IMR-90 (cell line): ENCODE results near the gene PKD1. TPM values are rescaled to one million over a fixed set of nuclear protein-coding genes. Genes with fewer than 3 reads are reported as not detected.

Experiments
- ATAC-seq: fragments of 200-7000 bp; cut with Tn5 transposase; 2 replicates; pipeline ENCODE4 v1.9.1; 2020; ENCODE audit warnings: low read depth, mild to moderate bottlenecking, moderate library complexity
- BruUV-seq: library from RNA; stranded (reverse); fragments of 400-500 nt; replicated peaks from 2 replicates; lab custom pipeline; 2021; lab: Mats Ljungman, UMichigan
- CTCF ChIA-PET: fragments of 300-600 bp; formaldehyde crosslinking; extraction: SDS; loops from one replicate; lab custom pipeline; 2021; ENCODE audit warnings: antibody characterized with exemption; lab: Yijun Ruan, JAX
- POLR2A ChIA-PET: fragments of 300-600 bp; sonication (Branson Sonifier 250); formaldehyde crosslinking; loops from one replicate; lab custom pipeline; 2022; ENCODE audit warnings: antibody characterized with exemption; ENCODE audit not compliant: unreplicated experiment; lab: Charles Lee
- DNase-seq: peaks from one replicate; pipeline ENCODE4 v3.0.0; 2013
- H2AFZ ChIP-seq: replicated peaks from 2 replicates; pipeline ENCODE3; 2013; ENCODE audit warnings: low read length, mild to moderate bottlenecking; ENCODE audit not compliant: poor library complexity
- H2AK5ac ChIP-seq: 2 replicates; pipeline ENCODE4 v1.6.1; 2013; ENCODE audit warnings: low read depth, low read length, inconsistent platforms
- H2AK9ac ChIP-seq: replicated peaks from 2 replicates; pipeline ENCODE3; 2013; ENCODE audit warnings: mild to moderate bottlenecking, low read depth, low read length, moderate library complexity; ENCODE audit not compliant: poor library complexity
- H2BK120ac ChIP-seq: 2 replicates; pipeline ENCODE4 v1.6.1; 2013; ENCODE audit warnings: low read depth, low read length, inconsistent platforms
- H2BK15ac ChIP-seq: 3 replicates; pipeline ENCODE4 v1.6.1; 2013; ENCODE audit warnings: low read depth, low read length, inconsistent platforms
- H2BK20ac ChIP-seq: 2 replicates; pipeline ENCODE4 v1.6.1; 2013; ENCODE audit warnings: low read depth, mild to moderate bottlenecking, inconsistent platforms, low read length, moderate library complexity
- H2BK5ac ChIP-seq: 2 replicates; pipeline ENCODE4 v1.6.1; 2013; ENCODE audit warnings: mild to moderate bottlenecking, low read depth, low read length, inconsistent platforms; ENCODE audit not compliant: poor library complexity, severe bottlenecking
- H3K14ac ChIP-seq: replicated peaks from 2 replicates; pipeline ENCODE4 v1.6.1; 2013; ENCODE audit warnings: low read depth, low read length, inconsistent platforms
- H3K18ac ChIP-seq: 2 replicates; pipeline ENCODE4 v1.6.1; 2013; ENCODE audit warnings: low read depth, low read length, control low read depth
- H3K23ac ChIP-seq: 2 replicates; pipeline ENCODE4 v1.6.1; 2013; ENCODE audit warnings: low read depth, low read length, inconsistent platforms
- H3K27ac ChIP-seq: 2 replicates; pipeline ENCODE4 v1.5.1; 2013; ENCODE audit warnings: mild to moderate bottlenecking, control low read depth, low read length; ENCODE audit not compliant: insufficient read depth
- H3K27me3 ChIP-seq: 2 replicates; pipeline ENCODE4 v1.6.1; 2013; ENCODE audit warnings: low read length; ENCODE audit not compliant: control insufficient read depth, insufficient read depth
- H3K36me3 ChIP-seq: 2 replicates; pipeline ENCODE4 v1.6.1; 2013; ENCODE audit warnings: low read length, mixed read lengths; ENCODE audit not compliant: control insufficient read depth, insufficient read depth
- H3K4ac ChIP-seq: 2 replicates; pipeline ENCODE4 v1.6.1; 2013; ENCODE audit warnings: low read depth, low read length, inconsistent platforms
- H3K4me1 ChIP-seq: 2 replicates; pipeline ENCODE4 v1.6.1; 2013; ENCODE audit warnings: low read length, mixed read lengths; ENCODE audit not compliant: control insufficient read depth, insufficient read depth
- H3K4me2 ChIP-seq: 2 replicates; pipeline ENCODE4 v1.6.1; 2013; ENCODE audit warnings: low read depth, mild to moderate bottlenecking, control low read depth, low read length, moderate library complexity
- H3K4me3 ChIP-seq: 2 replicates; pipeline ENCODE4 v1.5.1; 2013; ENCODE audit warnings: low read depth, mild to moderate bottlenecking, control low read depth, low read length, moderate library complexity; ENCODE audit not compliant: insufficient read depth
- H3K56ac ChIP-seq: 2 replicates; pipeline ENCODE4 v1.6.1; 2013; ENCODE audit warnings: low read length, inconsistent platforms; ENCODE audit not compliant: insufficient read depth; ENCODE audit errors: extremely low read depth
- H3K79me1 ChIP-seq, 2 experiments: 2 replicates each; pipeline ENCODE4 v1.6.1; 2013; ENCODE audit warnings: low read length in 2 of 2, inconsistent platforms in 1 of 2, low read depth in 1 of 2
- H3K9ac ChIP-seq: 2 replicates; pipeline ENCODE4 v1.6.1; 2013; ENCODE audit warnings: low read depth, low read length, control low read depth
- H3K9me1 ChIP-seq: 2 replicates; pipeline ENCODE4 v1.6.1; 2013; ENCODE audit warnings: low read length, inconsistent platforms; ENCODE audit not compliant: insufficient read depth
- H3K9me3 ChIP-seq: 2 replicates; pipeline ENCODE4 v1.6.1; 2013; ENCODE audit warnings: low read length; ENCODE audit not compliant: control insufficient read depth, insufficient read depth
- H4K20me1 ChIP-seq: 2 replicates; pipeline ENCODE4 v1.6.1; 2013; ENCODE audit warnings: low read length, inconsistent platforms; ENCODE audit not compliant: insufficient read depth
- H4K5ac ChIP-seq: 2 replicates; pipeline ENCODE4 v1.6.1; 2013; ENCODE audit warnings: mild to moderate bottlenecking, low read depth, low read length, control low read depth
- H4K8ac ChIP-seq, 2 experiments: 2 replicates each; pipeline ENCODE4 v1.6.1; 2013; ENCODE audit warnings: low read depth in 2 of 2, low read length in 2 of 2, control low read depth in 1 of 2, inconsistent platforms in 1 of 2
- H4K91ac ChIP-seq: 2 replicates; pipeline ENCODE4 v1.6.1; 2013; ENCODE audit warnings: low read depth, low read length, inconsistent platforms; ENCODE audit not compliant: insufficient read depth
- BHLHE40 ChIP-seq: fragments of 150-350 bp; IDR thresholded peaks from 2 replicates; pipeline ENCODE4 v1.6.1; 2016; ENCODE audit warnings: mild to moderate bottlenecking, low read depth, low read length
- CEBPB ChIP-seq: IDR thresholded peaks from 2 replicates; pipeline ENCODE4 v1.6.1; 2012; ENCODE audit warnings: low read depth, low read length, improper control_type of control experiment
- CHD1 ChIP-seq: IDR thresholded peaks from 2 replicates; pipeline ENCODE4 v1.6.1; 2012; ENCODE audit warnings: low read depth, low read length, improper control_type of control experiment
- FOS ChIP-seq: fragments of 150-350 bp; IDR thresholded peaks from 2 replicates; pipeline ENCODE4 v1.6.1; 2016; ENCODE audit warnings: low read depth, low read length
- MAFK ChIP-seq: IDR thresholded peaks from 2 replicates; pipeline ENCODE4 v1.6.1; 2012; ENCODE audit warnings: low read depth, low read length, improper control_type of control experiment
- MAZ ChIP-seq: IDR thresholded peaks from 2 replicates; pipeline ENCODE4 v1.6.1; 2012; ENCODE audit warnings: low read depth, mild to moderate bottlenecking, low read length, improper control_type of control experiment, moderate library complexity, borderline replicate concordance
- MXI1 ChIP-seq: IDR thresholded peaks from 2 replicates; pipeline ENCODE4 v1.6.1; 2012; ENCODE audit warnings: low read depth, mild to moderate bottlenecking, low read length, moderate library complexity, borderline replicate concordance
- NFE2L2 ChIP-seq: fragments of 150-350 bp; IDR thresholded peaks from 2 replicates; pipeline ENCODE4 v1.6.1; 2016; ENCODE audit warnings: low read depth, mild to moderate bottlenecking, low read length
- POLR2A ChIP-seq: IDR thresholded peaks from 2 replicates; pipeline ENCODE4 v1.6.1; 2012; ENCODE audit warnings: mild to moderate bottlenecking, low read depth, low read length
- RAD21 ChIP-seq: IDR thresholded peaks from 2 replicates; pipeline ENCODE4 v1.6.1; 2012; ENCODE audit warnings: low read length, improper control_type of control experiment
- RCOR1 ChIP-seq: IDR thresholded peaks from 2 replicates; pipeline ENCODE4 v1.6.1; 2012; ENCODE audit warnings: mild to moderate bottlenecking, low read length, improper control_type of control experiment; ENCODE audit not compliant: insufficient replicate concordance
- RFX5 ChIP-seq: IDR thresholded peaks from 2 replicates; pipeline ENCODE4 v1.8.0; 2012; ENCODE audit warnings: low read depth, mild to moderate bottlenecking, low read length, moderate library complexity
- SMC3 ChIP-seq: fragments of 150-350 bp; IDR thresholded peaks from 2 replicates; pipeline ENCODE4 v1.6.1; 2016; ENCODE audit warnings: low read depth, mild to moderate bottlenecking, antibody characterized with exemption, low read length, moderate library complexity
- WGBS, 2 experiments: methylation state at CpG; one replicate each; pipeline versions ENCODE4 v1.1.5 to v1.1.7; 2013; ENCODE audit warnings: missing lambda C conversion rate in 2 of 2; ENCODE audit not compliant: insufficient read length in 1 of 2; ENCODE audit errors: extremely low coverage in 2 of 2; 5-methylcytosine and 5-hydroxymethylcytosine counted together
- dilution Hi-C: fragments of 300-500 bp; cut with HindIII; formaldehyde crosslinking; loops from one replicate; pipeline ENCODE4 v1.14.3; 2018; ENCODE audit warnings: low sequenced_read_pairs; ENCODE audit not compliant: unreplicated experiment
- in situ Hi-C: fragments of 300-500 bp; cut with MboI; formaldehyde crosslinking; loops from 3 replicates; pipeline ENCODE4 v1.14.3; 2019; ENCODE audit warnings: low sequenced_read_pairs, inconsistent platforms, mixed read lengths
- intact Hi-C: fragments of 100-400 bp; cut with micrococcal nuclease; formaldehyde crosslinking; loops from 2 replicates; pipeline ENCODE4 v1.10.0; 2022
- polyA plus RNA-seq, 3 experiments: library from polyadenylated mRNA; depleted of rRNA; stranded (reverse); fragments of >200 nt; gene quantifications; 2 replicates each; pipeline ENCODE4 v1.2.3, GENCODE V29; 2012; ENCODE audit warnings: low replicate concordance in 1 of 3
- total RNA-seq: library from RNA; depleted of rRNA; stranded (reverse); fragments of >200 nt; gene quantifications from 2 replicates; pipeline ENCODE4 v1.2.3, GENCODE V29; 2012
- TF ChIP-seq, protein P1 (sequence below): conservative IDR thresholded peaks from 2 replicates; pipeline ENCODE4 v1.5.1; 2012; ENCODE audit warnings: mild to moderate bottlenecking, low read depth, low read length, improper control_type of control experiment
- TF ChIP-seq, protein P2 (sequence below): fragments of 150-350 bp; IDR thresholded peaks from 2 replicates; pipeline ENCODE4 v1.6.1; 2017; ENCODE audit warnings: mild to moderate bottlenecking, antibody characterized with exemption, low read length, low read depth

The PKD1 gene
- total and polyA plus RNA-seq, 2 of the 4 experiments (the other 2 are of a cell fraction) = 7.9 to 97.3 TPM

- intact Hi-C loops = no loop called here
- CTCF ChIA-PET = no interaction called here
- TF ChIP-seq MAFK = no peak
- no peak for TF ChIP-seq SMC3
- TF ChIP-seq MAZ = no peak
- TF ChIP-seq, protein P1, sequence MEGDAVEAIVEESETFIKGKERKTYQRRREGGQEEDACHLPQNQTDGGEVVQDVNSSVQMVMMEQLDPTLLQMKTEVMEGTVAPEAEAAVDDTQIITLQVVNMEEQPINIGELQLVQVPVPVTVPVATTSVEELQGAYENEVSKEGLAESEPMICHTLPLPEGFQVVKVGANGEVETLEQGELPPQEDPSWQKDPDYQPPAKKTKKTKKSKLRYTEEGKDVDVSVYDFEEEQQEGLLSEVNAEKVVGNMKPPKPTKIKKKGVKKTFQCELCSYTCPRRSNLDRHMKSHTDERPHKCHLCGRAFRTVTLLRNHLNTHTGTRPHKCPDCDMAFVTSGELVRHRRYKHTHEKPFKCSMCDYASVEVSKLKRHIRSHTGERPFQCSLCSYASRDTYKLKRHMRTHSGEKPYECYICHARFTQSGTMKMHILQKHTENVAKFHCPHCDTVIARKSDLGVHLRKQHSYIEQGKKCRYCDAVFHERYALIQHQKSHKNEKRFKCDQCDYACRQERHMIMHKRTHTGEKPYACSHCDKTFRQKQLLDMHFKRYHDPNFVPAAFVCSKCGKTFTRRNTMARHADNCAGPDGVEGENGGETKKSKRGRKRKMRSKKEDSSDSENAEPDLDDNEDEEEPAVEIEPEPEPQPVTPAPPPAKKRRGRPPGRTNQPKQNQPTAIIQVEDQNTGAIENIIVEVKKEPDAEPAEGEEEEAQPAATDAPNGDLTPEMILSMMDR = no peak
- TF ChIP-seq, protein P2, sequence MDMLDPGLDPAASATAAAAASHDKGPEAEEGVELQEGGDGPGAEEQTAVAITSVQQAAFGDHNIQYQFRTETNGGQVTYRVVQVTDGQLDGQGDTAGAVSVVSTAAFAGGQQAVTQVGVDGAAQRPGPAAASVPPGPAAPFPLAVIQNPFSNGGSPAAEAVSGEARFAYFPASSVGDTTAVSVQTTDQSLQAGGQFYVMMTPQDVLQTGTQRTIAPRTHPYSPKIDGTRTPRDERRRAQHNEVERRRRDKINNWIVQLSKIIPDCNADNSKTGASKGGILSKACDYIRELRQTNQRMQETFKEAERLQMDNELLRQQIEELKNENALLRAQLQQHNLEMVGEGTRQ = no peak
- no peak for TF ChIP-seq NFE2L2
- TF ChIP-seq RAD21 = no peak
- TF ChIP-seq RFX5 = no peak
- no peak for TF ChIP-seq MXI1
- TF ChIP-seq FOS = no peak
- TF ChIP-seq RCOR1 = no peak
- no peak for TF ChIP-seq POLR2A
- no peak for TF ChIP-seq CHD1
- no peak for TF ChIP-seq BHLHE40
- TF ChIP-seq CEBPB = no peak
Observed at GRCh38 chr16:2170587-2171435, 35.1 kb upstream of the PKD1 start.

More at GRCh38 chr16:2170587-2171435, 35.1 kb upstream of the PKD1 start:
- no peak overlapping the region for H3K4me3 ChIP-seq
- H2BK20ac ChIP-seq = no peak overlapping the region
- H2AFZ ChIP-seq = no peak overlapping the region
- no peak overlapping the region for H2BK120ac ChIP-seq
- POLR2A ChIA-PET = no interaction called here
- no peak overlapping the region for H4K91ac ChIP-seq
- no peak overlapping the region for H3K4me2 ChIP-seq
- no peak overlapping the region for H2AK5ac ChIP-seq
- H2AK9ac ChIP-seq = no peak overlapping the region
- H3K79me1 ChIP-seq = peaks cover 0 to 12% of the 10 kb centered on the region in 2 experiments; a peak in 3 of 4 replicates
- no peak overlapping the region for H4K8ac ChIP-seq
- no peaks in the 10 kb centered on the region for H3K27me3 ChIP-seq
- DNase-seq = no peak
- dilution Hi-C loops (no loop called here), in situ Hi-C loops (no loop called here)
- BruUV-seq = no TSS peak
- H2BK15ac ChIP-seq = no peak overlapping the region
- H3K27ac ChIP-seq = no peak overlapping the region
- H4K20me1 ChIP-seq = peaks cover 14% of the 10 kb centered on the region
- H3K36me3 ChIP-seq = peaks cover 67% of the 10 kb centered on the region
- no peak overlapping the region for H3K4ac ChIP-seq
- WGBS, 2 experiments = 89% methylated on average over 8 of the region's 47 CpGs; no CpG with 5 or more reads in 1 of the 2 experiments
- no peaks in the 10 kb centered on the region for H3K9me3 ChIP-seq
- H3K9ac ChIP-seq = no peak overlapping the region
- H3K14ac ChIP-seq = no peak overlapping the region
- no peak overlapping the region for H3K56ac ChIP-seq
- no peak for ATAC-seq
- H3K18ac ChIP-seq = no peak overlapping the region
- H3K9me1 ChIP-seq = no peaks in the 10 kb centered on the region
- H3K23ac ChIP-seq = no peak overlapping the region
- H4K5ac ChIP-seq = no peak overlapping the region
- H2BK5ac ChIP-seq = no peak overlapping the region
- no peaks in the 10 kb centered on the region for H3K4me1 ChIP-seq
